ENCODE results near the gene EEF2KMT. TPM values are rescaled to one million over a fixed set of nuclear protein-coding genes. Genes with fewer than 3 reads are reported as not detected.
"Not testable (repeated sequence)": the region's sequence is repeated elsewhere in the genome, so short reads cannot be mapped to it uniquely, and the experiment has no call there.

The EEF2KMT gene
- total RNA-seq, 1 experiment from 2014 or later, result 24.4 TPM

DNA sequence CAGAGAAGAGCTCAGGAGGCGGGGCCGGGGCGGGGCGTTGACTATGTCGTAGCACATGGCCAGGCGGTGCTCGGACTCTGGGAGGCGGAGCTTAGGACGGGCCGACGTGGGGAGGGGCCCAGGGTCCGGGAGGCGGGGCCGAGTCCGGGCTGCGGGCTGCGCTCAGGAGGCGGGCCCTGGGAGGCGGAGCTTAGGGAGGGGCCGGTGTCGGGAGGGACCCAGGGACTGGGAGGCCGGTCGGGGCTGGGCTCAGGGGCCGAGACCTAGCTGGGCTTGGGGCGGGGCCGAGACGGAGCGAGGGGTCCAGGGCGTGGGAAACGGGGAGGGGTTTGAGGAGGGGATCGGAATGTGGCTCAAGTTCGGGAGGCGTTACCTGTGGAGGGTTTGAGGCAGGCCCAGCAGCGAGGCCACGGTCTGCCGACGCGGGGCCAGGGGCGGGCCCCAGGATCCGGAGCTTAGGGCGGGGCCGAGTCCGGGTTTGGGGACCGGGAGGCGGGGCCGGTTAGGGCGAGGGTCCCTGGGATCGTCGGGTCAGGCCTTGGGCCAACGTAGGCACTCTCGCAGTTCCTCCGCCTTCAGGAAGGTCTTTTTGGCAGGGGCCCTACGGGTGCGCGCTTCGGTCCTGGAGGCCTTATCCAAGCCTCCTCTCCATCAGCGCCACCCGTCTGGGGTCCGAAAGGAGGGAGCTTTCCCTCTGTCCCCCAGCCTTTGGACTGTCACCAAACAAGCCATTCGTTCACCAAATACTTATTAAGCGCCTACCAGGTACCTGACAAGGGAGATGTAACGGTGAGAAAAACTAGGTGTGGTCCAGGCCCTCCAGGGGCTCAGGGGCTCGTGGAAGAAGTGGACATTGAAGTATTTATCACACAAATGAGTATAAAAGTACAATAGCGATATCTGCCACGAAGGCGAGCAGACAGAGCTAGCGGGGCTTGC, 895 bp upstream of the EEF2KMT start:
- peak overlapping the region; percentile 54 to 61 for H3K4me3 ChIP-seq (ENCODE audit: low read depth in 2 of 2, low read length in 2 of 2)
- BruUV-seq (replicated peaks); H3K36me3 ChIP-seq (ENCODE audit: control insufficient read depth, insufficient read depth, low read length); intact Hi-C loops (cut with micrococcal nuclease; ENCODE audit: unreplicated experiment); H3K27ac ChIP-seq (ENCODE audit: low read length); H3K27me3 ChIP-seq (ENCODE audit: control insufficient read depth, insufficient read depth, low read length); in situ Hi-C loops (cut with HindIII; ENCODE audit: low pct_unique_long_range_greater_than_20kb, low sequenced_read_pairs); ATAC-seq; H3K9me3 ChIP-seq (ENCODE audit: control insufficient read depth, insufficient read depth, low read depth, low read length); H3K4me1 ChIP-seq (ENCODE audit: control insufficient read depth, insufficient read depth, low read length); DNase-seq (ENCODE audit: low read depth, low spot score): not testable (repeated sequence)
- POLR2A ChIA-PET, result interaction anchor here (0.7 kb wide), 1 partner anchor 14 kb away, joined by 3 read pairs; no protein-coding TSS in a partner anchor
- CTCF ChIA-PET, result interaction anchor here (0.6 kb wide), 1 partner anchor 381 kb away, joined by 3 read pairs; no protein-coding TSS in a partner anchor

DNA sequence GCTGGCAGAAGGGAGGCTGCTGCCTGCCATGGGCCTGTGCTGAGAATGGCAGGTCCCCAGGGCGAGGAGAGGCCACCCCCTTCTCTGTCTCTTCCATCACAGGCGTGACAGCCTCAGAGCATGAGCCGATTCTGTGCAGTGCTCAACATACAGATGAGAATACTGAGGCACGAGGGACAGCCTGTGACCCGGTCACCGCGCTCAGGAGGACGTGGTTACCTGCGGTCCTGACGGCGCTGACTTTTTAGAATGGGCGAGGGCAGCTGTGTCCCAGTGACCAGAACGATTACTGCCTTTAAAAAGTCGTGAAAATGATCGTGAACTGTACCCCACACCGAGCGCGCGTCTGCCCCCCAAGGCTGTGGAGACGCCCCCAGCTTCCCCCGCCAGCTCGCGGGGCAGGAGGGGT, 530 bp downstream of the EEF2KMT start:
- CTCF ChIA-PET, result interaction anchor here (0.6 kb wide), 1 partner anchor 139 kb away, joined by 3 read pairs; no protein-coding TSS in a partner anchor
- H3K36me3 ChIP-seq (ENCODE audit: control insufficient read depth, insufficient read depth, low read length); H3K9me3 ChIP-seq (ENCODE audit: control insufficient read depth, insufficient read depth, low read depth, low read length); H3K4me1 ChIP-seq (ENCODE audit: control insufficient read depth, insufficient read depth, low read length); ATAC-seq; in situ Hi-C loops (cut with HindIII; ENCODE audit: low pct_unique_long_range_greater_than_20kb, low sequenced_read_pairs); H3K27me3 ChIP-seq (ENCODE audit: control insufficient read depth, insufficient read depth, low read length); intact Hi-C loops (cut with micrococcal nuclease; ENCODE audit: unreplicated experiment); BruUV-seq (replicated peaks); DNase-seq (ENCODE audit: low read depth, low spot score): not testable (repeated sequence)
- Histone ChIP-seq H3K4me3 (ENCODE audit: low read depth in 2 of 2, low read length in 2 of 2) (peak overlapping the region; percentile 63 to 73), H3K27ac (ENCODE audit: low read length) (peak overlapping the region; percentile 61)
- POLR2A ChIA-PET, result interaction anchor here (0.6 kb wide), 1 partner anchor 46 kb away, joined by 3 read pairs; no protein-coding TSS in a partner anchor

DNA sequence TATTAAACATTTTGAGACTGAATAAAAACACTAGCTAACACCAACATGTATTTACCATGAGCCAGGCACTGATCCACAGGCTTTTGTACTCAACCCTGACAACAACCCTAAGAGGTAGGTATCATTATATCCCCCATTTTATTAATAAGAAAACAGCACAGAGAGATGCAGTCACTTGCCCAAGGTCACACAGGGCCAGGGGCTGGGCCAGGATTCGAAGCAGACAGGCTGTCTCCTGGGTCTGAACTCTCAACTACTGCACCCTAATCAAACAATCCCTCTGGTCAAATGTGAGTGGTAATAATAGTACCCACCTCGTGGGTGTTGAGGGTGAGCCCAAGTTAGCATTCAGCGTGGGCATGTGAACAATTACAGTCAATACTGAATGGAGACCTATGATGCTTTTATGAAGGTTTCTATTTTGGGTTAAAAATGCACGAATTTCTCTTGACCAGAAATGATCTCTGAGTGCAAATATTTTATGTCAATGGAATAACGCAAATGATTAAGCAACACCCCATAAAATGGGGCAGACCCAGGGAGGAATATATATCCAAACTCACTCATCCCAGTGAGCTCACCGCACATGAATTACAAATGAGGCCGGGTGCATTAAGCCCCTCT, 1.0 kb downstream of the EEF2KMT start:
- in situ Hi-C loops (cut with HindIII; ENCODE audit: low pct_unique_long_range_greater_than_20kb, low sequenced_read_pairs); CTCF ChIA-PET; ATAC-seq; intact Hi-C loops (cut with micrococcal nuclease; ENCODE audit: unreplicated experiment); H3K36me3 ChIP-seq (ENCODE audit: control insufficient read depth, insufficient read depth, low read length); H3K9me3 ChIP-seq (ENCODE audit: control insufficient read depth, insufficient read depth, low read depth, low read length); H3K27me3 ChIP-seq (ENCODE audit: control insufficient read depth, insufficient read depth, low read length); H3K4me1 ChIP-seq (ENCODE audit: control insufficient read depth, insufficient read depth, low read length); DNase-seq (ENCODE audit: low read depth, low spot score); BruUV-seq (replicated peaks): not testable (repeated sequence)
- POLR2A ChIA-PET, result interaction anchor here (0.6 kb wide), 1 partner anchor 45 kb away, joined by 3 read pairs; no protein-coding TSS in a partner anchor
- peak overlapping the region; percentile 61 for H3K27ac ChIP-seq (ENCODE audit: low read length)
- peak overlapping the region; percentile 63 to 73 for H3K4me3 ChIP-seq (ENCODE audit: low read depth in 2 of 2, low read length in 2 of 2)

DNA sequence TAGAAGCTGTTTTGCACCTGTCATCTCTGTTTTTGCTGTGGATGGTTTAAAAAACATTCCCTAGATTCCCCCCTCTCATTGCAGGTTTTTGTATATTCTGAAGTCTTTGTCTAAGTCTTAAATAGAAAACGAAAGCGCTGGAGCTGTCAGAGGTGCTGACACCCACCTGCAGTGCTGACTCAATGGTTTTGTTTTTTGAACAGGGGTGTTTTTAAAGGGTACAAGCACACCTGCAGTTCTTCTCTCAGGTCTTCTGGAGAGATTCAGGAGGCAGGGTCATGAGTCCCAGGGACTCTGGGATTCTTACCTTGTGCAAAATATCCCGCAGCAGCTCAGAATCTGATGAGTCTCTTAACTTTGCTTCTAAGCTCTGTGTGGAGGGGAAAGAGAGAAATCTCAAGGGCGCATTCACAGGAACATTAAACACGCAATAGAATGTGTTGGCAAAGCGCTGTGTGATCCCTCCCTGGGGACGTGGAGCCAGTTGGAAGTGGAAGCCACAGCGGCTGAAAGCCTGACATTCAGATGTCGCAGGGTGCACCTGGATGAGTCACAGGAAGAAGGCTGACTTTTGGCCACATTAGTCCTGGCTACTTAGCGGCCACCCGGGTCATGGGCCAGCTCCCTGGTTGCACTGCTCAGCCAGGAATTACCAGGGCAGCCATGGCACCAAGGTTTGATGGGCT, 2.3 kb downstream of the EEF2KMT start:
- POLR2A ChIA-PET; BruUV-seq (replicated peaks); CTCF ChIA-PET; H3K4me1 ChIP-seq (ENCODE audit: control insufficient read depth, insufficient read depth, low read length); intact Hi-C loops (cut with micrococcal nuclease; ENCODE audit: unreplicated experiment); DNase-seq (ENCODE audit: low read depth, low spot score); ATAC-seq; in situ Hi-C loops (cut with HindIII; ENCODE audit: low pct_unique_long_range_greater_than_20kb, low sequenced_read_pairs); H3K9me3 ChIP-seq (ENCODE audit: control insufficient read depth, insufficient read depth, low read depth, low read length); H3K27me3 ChIP-seq (ENCODE audit: control insufficient read depth, insufficient read depth, low read length); H3K4me3 ChIP-seq (ENCODE audit: low read depth in 2 of 2, low read length in 2 of 2); H3K27ac ChIP-seq (ENCODE audit: low read length); H3K36me3 ChIP-seq (ENCODE audit: control insufficient read depth, insufficient read depth, low read length): not testable (repeated sequence)

DNA sequence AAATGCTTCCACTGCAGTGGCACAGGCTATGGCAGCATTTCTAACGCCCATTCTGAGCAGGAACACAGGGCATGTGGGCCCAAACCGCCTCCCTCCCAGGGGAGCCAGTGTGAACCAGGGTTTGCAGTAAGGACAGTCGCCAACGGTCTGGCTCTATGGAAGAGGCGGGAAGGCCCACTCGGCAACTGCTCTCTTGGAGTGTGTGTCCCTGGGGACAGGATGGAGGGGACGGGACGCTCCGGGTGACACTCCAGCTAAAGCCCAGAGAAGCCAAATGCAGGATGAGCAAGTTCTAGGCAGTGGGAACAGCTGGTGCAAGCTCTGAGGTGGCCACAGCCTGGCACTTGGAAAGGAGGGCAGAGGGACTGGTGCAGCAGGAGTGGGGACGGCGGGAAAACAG, 3.8 kb downstream of the EEF2KMT start:
- CTCF ChIA-PET; in situ Hi-C loops (cut with HindIII; ENCODE audit: low pct_unique_long_range_greater_than_20kb, low sequenced_read_pairs); intact Hi-C loops (cut with micrococcal nuclease; ENCODE audit: unreplicated experiment); H3K9me3 ChIP-seq (ENCODE audit: control insufficient read depth, insufficient read depth, low read depth, low read length); H3K36me3 ChIP-seq (ENCODE audit: control insufficient read depth, insufficient read depth, low read length); H3K4me1 ChIP-seq (ENCODE audit: control insufficient read depth, insufficient read depth, low read length); H3K4me3 ChIP-seq (ENCODE audit: low read depth in 2 of 2, low read length in 2 of 2); DNase-seq (ENCODE audit: low read depth, low spot score); H3K27ac ChIP-seq (ENCODE audit: low read length); POLR2A ChIA-PET; ATAC-seq; BruUV-seq (replicated peaks); H3K27me3 ChIP-seq (ENCODE audit: control insufficient read depth, insufficient read depth, low read length): not testable (repeated sequence)

DNA sequence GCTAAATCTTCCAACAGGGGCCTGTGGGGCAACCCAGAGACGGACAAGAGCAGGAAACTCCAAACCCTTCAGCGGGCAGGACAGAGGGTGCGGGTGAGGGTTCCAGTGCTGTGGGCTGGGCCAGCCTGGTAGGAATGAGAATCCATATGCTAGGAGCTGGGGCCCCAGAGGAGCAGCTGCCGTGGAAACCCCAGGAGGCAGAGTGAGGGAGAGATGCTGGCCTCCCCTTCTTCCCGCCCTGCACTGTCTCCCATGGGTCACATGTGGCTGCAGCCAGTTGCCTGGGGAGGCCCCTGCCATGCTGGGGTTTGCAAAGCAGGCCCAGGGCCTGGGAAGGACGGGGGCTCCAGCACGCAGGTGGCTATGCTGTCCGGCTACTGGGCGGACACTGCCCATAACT, 4.5 kb downstream of the EEF2KMT start:
- H3K27me3 ChIP-seq (ENCODE audit: control insufficient read depth, insufficient read depth, low read length); in situ Hi-C loops (cut with HindIII; ENCODE audit: low pct_unique_long_range_greater_than_20kb, low sequenced_read_pairs); ATAC-seq; DNase-seq (ENCODE audit: low read depth, low spot score); H3K9me3 ChIP-seq (ENCODE audit: control insufficient read depth, insufficient read depth, low read depth, low read length); H3K4me3 ChIP-seq (ENCODE audit: low read depth in 2 of 2, low read length in 2 of 2); BruUV-seq (replicated peaks); CTCF ChIA-PET; H3K36me3 ChIP-seq (ENCODE audit: control insufficient read depth, insufficient read depth, low read length); H3K27ac ChIP-seq (ENCODE audit: low read length); H3K4me1 ChIP-seq (ENCODE audit: control insufficient read depth, insufficient read depth, low read length); intact Hi-C loops (cut with micrococcal nuclease; ENCODE audit: unreplicated experiment); POLR2A ChIA-PET: not testable (repeated sequence)

DNA sequence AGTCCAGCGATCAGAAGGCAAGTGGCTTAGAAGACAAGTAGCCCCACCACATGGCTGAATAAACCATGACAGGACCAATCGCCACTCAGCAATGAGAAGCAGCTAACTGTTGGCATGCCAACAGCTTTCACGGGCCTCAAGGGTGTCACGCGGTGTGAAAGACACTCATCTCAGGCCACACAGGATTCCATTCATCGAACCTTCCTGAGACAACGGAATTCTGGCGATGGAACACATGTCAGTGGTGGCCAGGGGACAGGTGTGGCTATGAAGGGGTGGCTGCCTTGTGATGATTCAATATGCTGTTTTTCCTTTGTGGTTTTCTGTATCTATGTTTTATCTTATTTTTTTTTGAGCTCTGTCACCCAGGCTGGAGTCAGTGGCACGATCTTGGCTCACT, 7.0 kb downstream of the EEF2KMT start:
- DNase-seq (ENCODE audit: low read depth, low spot score); H3K27me3 ChIP-seq (ENCODE audit: control insufficient read depth, insufficient read depth, low read length); in situ Hi-C loops (cut with HindIII; ENCODE audit: low pct_unique_long_range_greater_than_20kb, low sequenced_read_pairs); intact Hi-C loops (cut with micrococcal nuclease; ENCODE audit: unreplicated experiment); H3K4me3 ChIP-seq (ENCODE audit: low read depth in 2 of 2, low read length in 2 of 2); H3K27ac ChIP-seq (ENCODE audit: low read length); H3K9me3 ChIP-seq (ENCODE audit: control insufficient read depth, insufficient read depth, low read depth, low read length); ATAC-seq; H3K4me1 ChIP-seq (ENCODE audit: control insufficient read depth, insufficient read depth, low read length); BruUV-seq (replicated peaks); H3K36me3 ChIP-seq (ENCODE audit: control insufficient read depth, insufficient read depth, low read length): not testable (repeated sequence)
- ChIA-PET CTCF (interaction anchor here (0.6 kb wide), 1 partner anchor 87 kb away, joined by 3 read pairs; no protein-coding TSS in a partner anchor), POLR2A (interaction anchor here (0.6 kb wide), 1 partner anchor 351 kb away, joined by 6 read pairs; no protein-coding TSS in a partner anchor)

All from Panc1 (cell line).